T-helper 9 cell (primary cell): Measurements from ENCODE around the gene EXOC3.

Experiments
- DNase-seq: peaks from one replicate; pipeline ENCODE4 v3.0.0-alpha.2; 2020

EXOC3 gene

GRCh38 chr5:489689-490080, 46.7 kb downstream of the EXOC3 start:
- DNase-seq: no peak

GRCh38 chr5:490116-491106, 47.4 kb downstream of the EXOC3 start:
- DNase-seq: no peak

- no peak for DNase-seq
Measured at GRCh38 chr5:491119-491855, 48.3 kb downstream of the EXOC3 start.

GRCh38 chr5:491856-492155, 48.8 kb downstream of the EXOC3 start:
- no peak for DNase-seq

- no peak for DNase-seq
Measured at GRCh38 chr5:492314-492893, 49.4 kb downstream of the EXOC3 start.

- no peak for DNase-seq
Measured at GRCh38 chr5:493119-493701, 50.2 kb downstream of the EXOC3 start.

GRCh38 chr5:493758-494157, 50.8 kb downstream of the EXOC3 start:
- DNase-seq: no peak

GRCh38 chr5:494667-495255, 51.8 kb downstream of the EXOC3 start:
- DNase-seq: no peak

- no peak for DNase-seq
Measured at GRCh38 chr5:496028-496427, 53.1 kb downstream of the EXOC3 start.

GRCh38 chr5:497090-497700, 54.2 kb downstream of the EXOC3 start:
- no peak for DNase-seq

GRCh38 chr5:497871-498509, 55.0 kb downstream of the EXOC3 start:
- no peak for DNase-seq

- no peak for DNase-seq
Measured at GRCh38 chr5:499233-500209, 56.5 kb downstream of the EXOC3 start.

- DNase-seq: no peak
Measured at GRCh38 chr5:500491-500890, 57.5 kb downstream of the EXOC3 start.

- no peak for DNase-seq
Measured at GRCh38 chr5:501105-501830, 58.3 kb downstream of the EXOC3 start.

GRCh38 chr5:501831-502184, 58.8 kb downstream of the EXOC3 start:
- DNase-seq: no peak

- no peak for DNase-seq
Measured at GRCh38 chr5:502325-503079, 59.5 kb downstream of the EXOC3 start.

- DNase-seq: no peak
Measured at GRCh38 chr5:504326-505154, 61.6 kb downstream of the EXOC3 start.

GRCh38 chr5:505951-506525, 63.1 kb downstream of the EXOC3 start:
- DNase-seq: no peak
